GM12874 (cell line): ENCODE measurements around the gene RHBDF1.

Experiments
- CTCF ChIP-seq: IDR thresholded peaks from 2 replicates; pipeline ENCODE4 v1.5.1; 2011; ENCODE audit warnings: low read depth, mild to moderate bottlenecking, control low read depth, low read length, moderate library complexity; ENCODE audit not compliant: insufficient read depth

The RHBDF1 gene

GRCh38 chr16:69181-69580 lies 3.2 kb downstream of the RHBDF1 start:
- no peak for TF ChIP-seq CTCF

GRCh38 chr16:67884-68789 lies 4.3 kb downstream of the RHBDF1 start:
- no peak for TF ChIP-seq CTCF

- no peak for TF ChIP-seq CTCF
These were observed 5.1 kb downstream of the RHBDF1 start for GRCh38 chr16:67183-67791.

GRCh38 chr16:66309-67182 lies 5.9 kb downstream of the RHBDF1 start:
- no peak for TF ChIP-seq CTCF

- peak; percentile 98 for TF ChIP-seq CTCF
These were observed 6.7 kb downstream of the RHBDF1 start for GRCh38 chr16:65745-66144.

GRCh38 chr16:64914-65255 lies 7.5 kb downstream of the RHBDF1 start:
- no peak for TF ChIP-seq CTCF
